Measurements from ENCODE around the gene MORC3.

DNA sequence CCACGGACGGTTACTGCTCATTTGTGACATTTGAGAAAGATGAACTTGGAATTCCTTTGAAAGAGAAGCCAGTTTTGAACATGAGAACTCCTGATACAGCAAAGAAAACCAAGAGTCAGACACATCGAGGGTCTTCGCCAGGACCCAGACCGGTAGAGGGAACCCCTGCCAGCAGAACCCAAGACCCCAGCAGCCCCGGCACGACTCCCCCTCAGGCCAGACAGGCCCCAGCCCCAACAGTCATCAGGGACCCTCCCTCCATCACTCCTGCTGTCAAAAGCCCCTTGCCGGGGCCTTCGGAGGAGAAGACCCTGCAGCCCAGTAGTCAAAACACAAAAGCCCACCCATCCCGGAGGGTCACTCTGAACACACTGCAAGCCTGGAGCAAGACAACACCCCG is 92.9 kb downstream of the MORC3 start:
- TF ChIP-seq, protein P1, sequence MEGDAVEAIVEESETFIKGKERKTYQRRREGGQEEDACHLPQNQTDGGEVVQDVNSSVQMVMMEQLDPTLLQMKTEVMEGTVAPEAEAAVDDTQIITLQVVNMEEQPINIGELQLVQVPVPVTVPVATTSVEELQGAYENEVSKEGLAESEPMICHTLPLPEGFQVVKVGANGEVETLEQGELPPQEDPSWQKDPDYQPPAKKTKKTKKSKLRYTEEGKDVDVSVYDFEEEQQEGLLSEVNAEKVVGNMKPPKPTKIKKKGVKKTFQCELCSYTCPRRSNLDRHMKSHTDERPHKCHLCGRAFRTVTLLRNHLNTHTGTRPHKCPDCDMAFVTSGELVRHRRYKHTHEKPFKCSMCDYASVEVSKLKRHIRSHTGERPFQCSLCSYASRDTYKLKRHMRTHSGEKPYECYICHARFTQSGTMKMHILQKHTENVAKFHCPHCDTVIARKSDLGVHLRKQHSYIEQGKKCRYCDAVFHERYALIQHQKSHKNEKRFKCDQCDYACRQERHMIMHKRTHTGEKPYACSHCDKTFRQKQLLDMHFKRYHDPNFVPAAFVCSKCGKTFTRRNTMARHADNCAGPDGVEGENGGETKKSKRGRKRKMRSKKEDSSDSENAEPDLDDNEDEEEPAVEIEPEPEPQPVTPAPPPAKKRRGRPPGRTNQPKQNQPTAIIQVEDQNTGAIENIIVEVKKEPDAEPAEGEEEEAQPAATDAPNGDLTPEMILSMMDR (IDR thresholded peaks at IDR 0.05; ENCODE audit: low read depth, low read length, missing input control) = no peak
- TF ChIP-seq, protein P2, sequence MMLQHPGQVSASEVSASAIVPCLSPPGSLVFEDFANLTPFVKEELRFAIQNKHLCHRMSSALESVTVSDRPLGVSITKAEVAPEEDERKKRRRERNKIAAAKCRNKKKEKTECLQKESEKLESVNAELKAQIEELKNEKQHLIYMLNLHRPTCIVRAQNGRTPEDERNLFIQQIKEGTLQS (IDR thresholded peaks at IDR 0.05) = no peak
- no peak for TF ChIP-seq GABPA (IDR thresholded peaks at IDR 0.05 in 1 of 2, conservative IDR thresholded peaks at IDR 0.05 in 1 of 2)
- TF ChIP-seq, protein P3, sequence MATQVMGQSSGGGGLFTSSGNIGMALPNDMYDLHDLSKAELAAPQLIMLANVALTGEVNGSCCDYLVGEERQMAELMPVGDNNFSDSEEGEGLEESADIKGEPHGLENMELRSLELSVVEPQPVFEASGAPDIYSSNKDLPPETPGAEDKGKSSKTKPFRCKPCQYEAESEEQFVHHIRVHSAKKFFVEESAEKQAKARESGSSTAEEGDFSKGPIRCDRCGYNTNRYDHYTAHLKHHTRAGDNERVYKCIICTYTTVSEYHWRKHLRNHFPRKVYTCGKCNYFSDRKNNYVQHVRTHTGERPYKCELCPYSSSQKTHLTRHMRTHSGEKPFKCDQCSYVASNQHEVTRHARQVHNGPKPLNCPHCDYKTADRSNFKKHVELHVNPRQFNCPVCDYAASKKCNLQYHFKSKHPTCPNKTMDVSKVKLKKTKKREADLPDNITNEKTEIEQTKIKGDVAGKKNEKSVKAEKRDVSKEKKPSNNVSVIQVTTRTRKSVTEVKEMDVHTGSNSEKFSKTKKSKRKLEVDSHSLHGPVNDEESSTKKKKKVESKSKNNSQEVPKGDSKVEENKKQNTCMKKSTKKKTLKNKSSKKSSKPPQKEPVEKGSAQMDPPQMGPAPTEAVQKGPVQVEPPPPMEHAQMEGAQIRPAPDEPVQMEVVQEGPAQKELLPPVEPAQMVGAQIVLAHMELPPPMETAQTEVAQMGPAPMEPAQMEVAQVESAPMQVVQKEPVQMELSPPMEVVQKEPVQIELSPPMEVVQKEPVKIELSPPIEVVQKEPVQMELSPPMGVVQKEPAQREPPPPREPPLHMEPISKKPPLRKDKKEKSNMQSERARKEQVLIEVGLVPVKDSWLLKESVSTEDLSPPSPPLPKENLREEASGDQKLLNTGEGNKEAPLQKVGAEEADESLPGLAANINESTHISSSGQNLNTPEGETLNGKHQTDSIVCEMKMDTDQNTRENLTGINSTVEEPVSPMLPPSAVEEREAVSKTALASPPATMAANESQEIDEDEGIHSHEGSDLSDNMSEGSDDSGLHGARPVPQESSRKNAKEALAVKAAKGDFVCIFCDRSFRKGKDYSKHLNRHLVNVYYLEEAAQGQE (IDR thresholded peaks at IDR 0.05) = no peak
- TF ChIP-seq SP1 (IDR thresholded peaks at IDR 0.05) = no peak
- TF ChIP-seq RAD21 (IDR thresholded peaks at IDR 0.05) = no peak
- TF ChIP-seq YY1 (IDR thresholded peaks at IDR 0.05) = no peak
- TF ChIP-seq FOXA1 (IDR thresholded peaks at IDR 0.05) = no peak
- no peak for TF ChIP-seq EGR1 (IDR thresholded peaks at IDR 0.05; ENCODE audit: low read depth in 2 of 2)
- no peak for TF ChIP-seq TAF1 (conservative IDR thresholded peaks at IDR 0.05)
